DND-41 (cell line): Measurements from ENCODE around the gene BMPER.

Experiments
- EZH2 ChIP-seq: IDR thresholded peaks from 3 replicates; pipeline ENCODE4 v1.6.1; 2012; ENCODE audit warnings: borderline replicate concordance, low read depth, mild to moderate bottlenecking, moderate library complexity, low read length, inconsistent platforms; ENCODE audit not compliant: severe bottlenecking
- TF ChIP-seq, protein P1 (sequence below): IDR thresholded peaks from 2 replicates; pipeline ENCODE4 v1.5.1; 2012; ENCODE audit warnings: borderline replicate concordance, low read length, moderate library complexity, mild to moderate bottlenecking; ENCODE audit not compliant: poor library complexity, severe bottlenecking; ENCODE audit errors: extremely low read depth

DNA sequence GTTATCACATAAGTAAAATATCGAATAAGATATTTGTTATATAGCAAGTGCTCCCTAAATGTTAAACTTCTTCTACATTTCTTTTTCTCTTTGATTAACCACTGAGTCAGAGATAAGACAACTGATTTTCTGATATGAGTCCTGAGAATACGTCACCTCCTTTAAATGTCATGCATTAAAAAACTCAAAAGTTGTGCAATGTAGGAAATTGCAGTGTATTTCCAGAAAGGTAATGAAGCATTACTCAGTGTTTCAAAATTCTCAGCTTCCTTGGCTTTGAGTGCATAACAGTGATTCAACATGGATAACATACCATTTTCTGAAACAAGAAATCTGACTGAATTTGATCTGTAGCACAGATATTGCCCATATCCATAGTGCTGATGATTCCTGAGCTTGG, 155.8 kb downstream of the BMPER start:
- TF ChIP-seq, protein P1, sequence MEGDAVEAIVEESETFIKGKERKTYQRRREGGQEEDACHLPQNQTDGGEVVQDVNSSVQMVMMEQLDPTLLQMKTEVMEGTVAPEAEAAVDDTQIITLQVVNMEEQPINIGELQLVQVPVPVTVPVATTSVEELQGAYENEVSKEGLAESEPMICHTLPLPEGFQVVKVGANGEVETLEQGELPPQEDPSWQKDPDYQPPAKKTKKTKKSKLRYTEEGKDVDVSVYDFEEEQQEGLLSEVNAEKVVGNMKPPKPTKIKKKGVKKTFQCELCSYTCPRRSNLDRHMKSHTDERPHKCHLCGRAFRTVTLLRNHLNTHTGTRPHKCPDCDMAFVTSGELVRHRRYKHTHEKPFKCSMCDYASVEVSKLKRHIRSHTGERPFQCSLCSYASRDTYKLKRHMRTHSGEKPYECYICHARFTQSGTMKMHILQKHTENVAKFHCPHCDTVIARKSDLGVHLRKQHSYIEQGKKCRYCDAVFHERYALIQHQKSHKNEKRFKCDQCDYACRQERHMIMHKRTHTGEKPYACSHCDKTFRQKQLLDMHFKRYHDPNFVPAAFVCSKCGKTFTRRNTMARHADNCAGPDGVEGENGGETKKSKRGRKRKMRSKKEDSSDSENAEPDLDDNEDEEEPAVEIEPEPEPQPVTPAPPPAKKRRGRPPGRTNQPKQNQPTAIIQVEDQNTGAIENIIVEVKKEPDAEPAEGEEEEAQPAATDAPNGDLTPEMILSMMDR: no peak
- no peak for TF ChIP-seq EZH2
